GM19240 (cell line): ENCODE measurements around the gene CDC42EP2.
A peak's percentile ranks its signal among the peaks of the same experiment; 100 is the strongest.

Experiments
- DNase-seq: peaks from one replicate; pipeline ENCODE4 v3.0.0; 2011; ENCODE audit warnings: low spot score; ENCODE audit not compliant: insufficient read length

The CDC42EP2 gene, protein sequence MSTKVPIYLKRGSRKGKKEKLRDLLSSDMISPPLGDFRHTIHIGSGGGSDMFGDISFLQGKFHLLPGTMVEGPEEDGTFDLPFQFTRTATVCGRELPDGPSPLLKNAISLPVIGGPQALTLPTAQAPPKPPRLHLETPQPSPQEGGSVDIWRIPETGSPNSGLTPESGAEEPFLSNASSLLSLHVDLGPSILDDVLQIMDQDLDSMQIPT

DNA sequence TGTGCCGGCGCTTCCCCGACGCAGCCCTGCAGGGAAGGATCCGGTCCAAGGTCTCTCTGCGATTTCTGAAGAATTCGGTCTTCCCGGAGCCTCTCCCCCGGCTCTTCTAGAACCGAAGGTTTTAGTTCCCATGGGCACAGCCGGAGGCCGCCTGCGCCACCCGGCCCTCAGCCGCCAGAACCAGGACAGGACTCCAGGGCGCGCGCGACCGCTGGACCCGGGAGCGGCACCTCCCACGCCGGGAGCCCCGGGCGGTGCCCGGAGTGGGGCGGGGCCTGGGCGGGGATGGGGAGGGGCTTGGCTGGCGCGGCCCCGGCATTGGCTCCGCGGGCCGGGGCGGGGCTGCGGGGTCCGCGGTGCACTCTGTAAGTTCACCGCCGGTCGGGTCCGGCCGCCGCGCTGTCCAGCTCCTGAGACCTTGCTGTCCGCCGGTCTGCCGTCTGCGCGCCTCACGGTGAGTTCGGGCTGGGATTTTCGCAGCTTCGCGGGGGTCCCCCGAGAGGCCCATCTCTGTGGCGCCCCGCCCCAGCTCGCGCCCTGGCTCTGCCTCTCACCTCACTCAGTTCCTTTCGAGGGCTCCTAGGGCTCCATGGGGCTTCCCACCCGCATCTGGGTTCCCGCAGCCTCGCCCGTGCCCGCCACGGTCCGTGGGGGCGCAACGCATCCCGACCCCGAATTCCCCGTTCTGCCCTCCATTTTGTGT lies at the start of gene CDC42EP2:
TSS of gene CDC42EP2 (plus strand) at position 366 of the 703 bp plus-strand sequence. CDS start 6,033 bp downstream, outside the sequence.
- DNase-seq, result peak; percentile 62

GRCh38 chr11:65266210-65266609 lies 48.5 kb upstream of the CDC42EP2 start:
- no peak for DNase-seq

DNA sequence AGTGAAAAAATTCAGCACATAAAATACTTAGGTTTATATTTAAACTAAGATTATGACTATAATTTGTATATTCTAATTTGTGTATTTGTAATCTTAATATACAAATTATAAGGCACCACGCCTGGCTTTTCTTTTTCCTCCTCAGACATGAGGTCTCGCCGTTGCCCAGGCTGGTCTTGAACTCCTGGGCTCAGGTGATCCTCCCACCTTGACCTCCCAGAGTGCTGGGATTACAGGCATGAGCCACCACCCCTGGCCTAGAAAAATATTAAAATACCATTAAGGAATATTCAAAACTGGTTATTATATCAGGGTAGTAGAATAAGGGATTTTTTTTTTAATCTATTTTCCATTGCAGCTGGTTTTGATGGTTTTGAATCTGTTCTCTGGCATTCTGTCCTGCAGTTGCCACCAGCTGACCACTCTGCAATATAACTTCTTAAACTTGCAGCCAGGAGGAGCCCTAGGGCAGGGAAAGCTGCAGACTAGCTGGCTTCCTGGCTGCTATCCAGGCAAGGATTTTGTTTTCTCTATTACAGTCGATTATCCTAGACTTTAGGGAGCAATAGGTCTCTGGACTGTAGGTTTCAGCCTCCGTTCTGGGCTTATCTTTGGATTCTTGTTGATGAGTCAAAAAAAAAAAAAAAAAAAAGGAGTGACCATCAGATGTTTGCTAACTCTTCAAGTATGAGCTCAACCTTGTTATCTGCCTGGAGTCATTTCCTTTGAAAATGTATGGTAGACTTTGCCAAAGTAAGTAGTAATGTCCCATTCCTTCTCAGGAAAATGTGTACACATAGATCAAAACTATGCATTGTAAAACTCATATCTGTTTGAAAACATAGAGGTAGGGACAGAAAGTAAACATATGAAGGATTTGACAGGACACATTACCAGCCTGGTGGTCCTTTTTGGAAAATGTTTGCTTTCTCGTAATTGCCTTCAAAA lies 39.7 kb upstream of the CDC42EP2 start:
- no peak for DNase-seq

DNA sequence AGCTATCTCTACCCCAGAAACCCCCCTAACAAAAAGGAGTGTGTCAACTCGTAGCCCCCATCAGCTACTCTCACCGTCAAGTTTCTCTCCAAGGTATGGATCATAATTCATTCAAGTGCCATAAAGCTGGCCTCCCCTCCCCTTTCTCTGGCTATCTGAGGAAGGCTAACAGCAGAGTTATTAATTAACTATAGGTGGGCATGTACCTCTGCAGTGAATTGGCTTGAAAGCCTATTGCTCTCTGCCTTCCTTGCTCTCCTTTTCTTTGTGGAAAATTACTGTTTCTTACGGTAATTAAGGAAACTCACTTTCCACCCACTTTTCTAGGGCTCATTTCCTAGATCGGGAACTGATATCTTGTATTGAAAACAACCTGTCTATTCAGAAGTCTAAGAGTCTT lies 38.8 kb upstream of the CDC42EP2 start:
- DNase-seq, result no peak

- DNase-seq, result no peak
Measured at GRCh38 chr11:65277631-65278277, 36.9 kb upstream of the CDC42EP2 start.

- no peak for DNase-seq
Measured at GRCh38 chr11:65278356-65278755, 36.3 kb upstream of the CDC42EP2 start.

- no peak for DNase-seq
Measured at GRCh38 chr11:65279279-65279678, 35.4 kb upstream of the CDC42EP2 start.

DNA sequence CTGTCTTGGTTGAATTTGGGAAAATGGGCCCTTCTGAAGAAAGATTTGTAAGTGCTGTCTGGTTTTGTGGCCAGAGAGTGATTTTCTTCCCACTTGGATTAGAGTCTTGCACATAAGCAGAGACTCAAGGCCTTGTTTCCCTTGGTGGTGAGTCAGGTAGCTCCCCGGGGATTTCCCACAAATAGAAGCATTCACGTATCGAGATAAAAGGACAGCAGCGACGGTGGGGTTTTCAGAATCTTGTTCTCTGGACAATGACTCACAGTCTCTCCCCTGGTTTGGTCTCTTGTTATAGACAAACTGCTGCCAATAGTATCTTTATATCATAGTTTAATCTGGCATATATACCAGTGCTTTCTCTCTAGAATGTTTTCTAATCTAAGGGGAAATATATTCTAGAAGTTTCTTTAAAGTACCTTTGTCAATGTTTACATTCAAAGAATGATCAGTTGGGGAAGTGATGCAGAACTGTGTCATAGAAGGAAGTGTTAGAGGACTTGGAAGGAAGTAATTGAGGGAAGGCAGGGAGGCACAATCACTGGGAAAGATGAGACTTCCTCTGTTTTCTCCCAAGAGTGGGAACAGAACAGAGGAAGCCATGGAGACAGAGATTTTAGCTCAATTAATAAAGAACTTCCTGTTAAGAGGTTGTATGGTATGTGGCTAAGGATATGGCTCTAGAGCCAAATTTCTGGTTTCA lies 34.8 kb upstream of the CDC42EP2 start:
- DNase-seq, result no peak

GRCh38 chr11:65280646-65281045 lies 34.0 kb upstream of the CDC42EP2 start:
- DNase-seq, result no peak

DNA sequence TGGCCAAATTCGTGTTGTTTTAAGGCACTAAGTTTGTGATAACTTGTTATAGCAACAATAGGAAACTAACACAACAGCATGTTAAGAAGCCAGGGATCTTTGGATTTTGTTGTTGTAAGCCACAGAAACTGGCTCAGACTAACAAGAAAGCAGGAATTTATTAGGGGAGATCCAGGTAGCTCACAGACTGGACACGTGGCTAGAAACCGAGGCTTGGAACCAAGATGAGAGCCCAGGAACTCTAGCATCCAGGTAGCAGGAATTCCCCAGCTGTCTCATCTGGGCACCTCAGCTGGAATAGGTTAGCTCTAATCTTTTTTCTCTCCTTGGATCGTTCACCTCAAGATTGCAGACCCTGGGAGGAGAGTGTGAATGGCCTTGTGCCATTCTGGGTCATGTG lies 28.0 kb upstream of the CDC42EP2 start:
- no peak for DNase-seq

- no peak for DNase-seq
Measured at GRCh38 chr11:65287601-65288000, 27.1 kb upstream of the CDC42EP2 start.

- DNase-seq, result no peak
Measured at GRCh38 chr11:65288706-65289536, 25.7 kb upstream of the CDC42EP2 start.

DNA sequence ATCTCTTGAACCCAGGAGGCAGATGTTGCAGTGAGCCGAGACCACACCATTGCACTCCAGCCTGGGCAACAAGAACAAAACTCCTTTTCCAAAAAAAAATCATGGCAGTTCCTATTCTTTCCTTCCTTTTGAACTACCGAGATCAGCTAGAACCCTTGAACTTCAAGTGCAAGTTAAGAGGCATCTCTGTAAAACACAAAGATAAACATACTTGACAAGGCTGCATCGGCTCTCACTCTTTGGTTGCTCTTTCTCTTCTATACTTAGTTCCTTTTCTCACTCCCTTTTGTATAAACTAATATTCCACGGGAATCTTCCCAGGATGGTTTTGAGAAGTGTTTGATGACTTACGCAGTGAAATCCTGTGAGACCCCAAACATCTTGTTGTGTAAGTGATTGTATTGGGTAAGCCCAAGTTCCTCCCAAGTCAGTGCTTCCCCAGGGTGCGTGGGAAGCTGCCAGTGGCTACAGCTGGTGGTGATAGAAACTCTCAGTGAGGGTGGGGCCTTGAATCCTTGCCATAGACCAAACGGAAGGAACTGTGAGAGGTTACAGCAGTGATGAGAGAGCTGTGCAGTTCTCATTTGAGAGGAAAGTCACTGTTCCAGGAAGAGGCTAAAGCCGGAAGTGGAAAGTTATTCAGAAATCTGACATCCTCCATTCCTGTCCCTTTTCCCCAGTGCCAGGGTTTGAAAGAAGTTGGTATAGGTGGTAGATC lies 24.1 kb upstream of the CDC42EP2 start:
- no peak for DNase-seq

- DNase-seq, result no peak
Measured at GRCh38 chr11:65291613-65292012, 23.1 kb upstream of the CDC42EP2 start.

DNA sequence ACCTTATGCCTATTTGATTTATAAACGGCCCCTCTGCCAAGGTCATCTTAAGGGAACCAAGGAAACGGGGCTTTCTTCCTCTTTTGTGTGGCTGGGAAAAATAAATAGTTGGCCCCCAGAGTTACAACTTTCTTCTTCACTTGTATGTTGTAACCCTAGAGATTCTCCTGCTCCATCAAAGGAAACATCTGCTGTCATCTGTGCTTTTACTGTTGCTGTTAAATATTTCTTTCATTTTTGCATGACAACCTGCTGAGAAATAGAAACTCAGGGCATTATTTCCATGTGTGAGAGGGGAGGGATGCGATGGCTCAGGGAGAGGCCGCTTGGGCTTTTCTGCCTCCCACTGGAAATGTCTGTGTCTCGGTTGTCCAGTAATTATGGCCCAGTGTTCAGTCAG lies 21.8 kb upstream of the CDC42EP2 start:
- DNase-seq, result no peak

GRCh38 chr11:65293909-65294381 lies 20.7 kb upstream of the CDC42EP2 start:
- DNase-seq, result no peak

- no peak for DNase-seq
Measured at GRCh38 chr11:65295001-65295400, 19.7 kb upstream of the CDC42EP2 start.

DNA sequence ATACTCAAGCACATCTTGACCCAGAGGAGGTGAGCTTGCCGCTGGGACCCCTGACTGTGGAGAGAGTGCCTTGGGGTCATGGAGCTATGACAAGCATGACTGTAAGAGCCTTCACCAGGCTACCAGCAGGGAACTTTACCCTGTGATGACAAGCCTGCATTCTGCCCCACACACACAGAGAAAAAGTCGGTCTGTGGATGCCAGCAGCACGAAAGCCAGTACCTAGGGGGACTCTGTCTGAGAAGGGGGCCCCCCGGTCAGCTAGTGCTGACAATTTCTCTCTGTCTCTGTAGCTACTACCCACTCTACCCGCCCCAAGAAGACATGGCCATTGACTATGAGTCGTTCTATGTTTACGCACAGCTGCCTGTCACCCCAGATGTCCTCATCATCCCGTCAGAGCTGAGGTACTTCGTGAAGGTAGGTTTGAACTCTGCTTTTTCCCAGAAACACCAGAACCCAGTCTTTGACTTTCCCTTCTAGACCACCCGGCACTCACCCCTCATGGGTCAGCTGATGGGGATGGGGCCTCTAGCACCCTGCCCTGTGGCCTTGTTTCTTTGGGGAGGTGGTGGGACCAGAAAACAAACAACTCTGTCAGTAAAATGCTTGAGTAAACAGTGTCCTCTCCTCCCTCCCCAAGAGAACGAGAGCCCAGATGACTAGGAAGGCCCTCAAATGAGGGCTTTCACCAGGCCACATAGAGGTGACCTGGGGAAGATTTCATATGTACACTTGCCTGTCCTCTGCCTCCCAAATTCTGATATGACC lies 18.9 kb upstream of the CDC42EP2 start:
- DNase-seq, result no peak
